ENCODE results near the gene UGT1A9.

DNA sequence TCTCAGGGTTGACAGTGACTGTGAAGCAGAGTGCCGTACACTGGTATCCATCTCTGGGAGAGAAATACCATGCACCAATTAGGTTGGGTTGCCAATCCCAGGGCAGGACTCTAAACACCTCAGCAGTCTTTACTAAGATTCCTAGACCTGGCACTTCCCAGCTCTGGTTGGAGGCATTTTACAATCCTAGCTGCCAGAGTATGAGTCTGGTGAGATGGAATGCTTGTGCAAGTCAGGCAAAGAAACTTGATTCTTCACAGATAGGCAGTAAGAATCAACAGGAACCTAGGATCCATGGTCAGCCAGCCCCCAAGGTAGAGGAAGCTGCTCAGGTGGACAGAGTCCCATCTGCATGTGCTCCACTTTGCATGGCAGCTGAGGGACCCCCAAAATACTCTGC is 35.0 kb downstream of the UGT1A9 start:
- TF ChIP-seq YY1 (IDR thresholded peaks at IDR 0.05; ENCODE audit: low read depth, low read length) (no peak), SMC3 (IDR thresholded peaks at IDR 0.05; ENCODE audit: borderline replicate concordance, low read length) (no peak), NFYB (IDR thresholded peaks at IDR 0.05; ENCODE audit: insufficient read depth, low read depth, low read length) (no peak), GATAD2B (conservative IDR thresholded peaks at IDR 0.05; ENCODE audit: low read depth) (no peak), HDAC2 (IDR thresholded peaks at IDR 0.05) (no peak), EZH2 (IDR thresholded peaks at IDR 0.05; ENCODE audit: borderline replicate concordance, control insufficient read depth, low read depth, low read length) (no peak), MXI1 (IDR thresholded peaks at IDR 0.05; ENCODE audit: low read depth, low read length) (no peak), PML (IDR thresholded peaks at IDR 0.05; ENCODE audit: low read length) (no peak), STAT1 (conservative IDR thresholded peaks at IDR 0.05) (no peak)
- TF ChIP-seq, protein P1, sequence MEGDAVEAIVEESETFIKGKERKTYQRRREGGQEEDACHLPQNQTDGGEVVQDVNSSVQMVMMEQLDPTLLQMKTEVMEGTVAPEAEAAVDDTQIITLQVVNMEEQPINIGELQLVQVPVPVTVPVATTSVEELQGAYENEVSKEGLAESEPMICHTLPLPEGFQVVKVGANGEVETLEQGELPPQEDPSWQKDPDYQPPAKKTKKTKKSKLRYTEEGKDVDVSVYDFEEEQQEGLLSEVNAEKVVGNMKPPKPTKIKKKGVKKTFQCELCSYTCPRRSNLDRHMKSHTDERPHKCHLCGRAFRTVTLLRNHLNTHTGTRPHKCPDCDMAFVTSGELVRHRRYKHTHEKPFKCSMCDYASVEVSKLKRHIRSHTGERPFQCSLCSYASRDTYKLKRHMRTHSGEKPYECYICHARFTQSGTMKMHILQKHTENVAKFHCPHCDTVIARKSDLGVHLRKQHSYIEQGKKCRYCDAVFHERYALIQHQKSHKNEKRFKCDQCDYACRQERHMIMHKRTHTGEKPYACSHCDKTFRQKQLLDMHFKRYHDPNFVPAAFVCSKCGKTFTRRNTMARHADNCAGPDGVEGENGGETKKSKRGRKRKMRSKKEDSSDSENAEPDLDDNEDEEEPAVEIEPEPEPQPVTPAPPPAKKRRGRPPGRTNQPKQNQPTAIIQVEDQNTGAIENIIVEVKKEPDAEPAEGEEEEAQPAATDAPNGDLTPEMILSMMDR (IDR thresholded peaks at IDR 0.05 in 2 of 3, conservative IDR thresholded peaks at IDR 0.05 in 1 of 3; ENCODE audit: control insufficient read depth in 2 of 3, extremely low read depth in 1 of 3, insufficient read depth in 1 of 3, low read depth in 3 of 3, low read length in 3 of 3) = no peak
- TF ChIP-seq, protein P2, sequence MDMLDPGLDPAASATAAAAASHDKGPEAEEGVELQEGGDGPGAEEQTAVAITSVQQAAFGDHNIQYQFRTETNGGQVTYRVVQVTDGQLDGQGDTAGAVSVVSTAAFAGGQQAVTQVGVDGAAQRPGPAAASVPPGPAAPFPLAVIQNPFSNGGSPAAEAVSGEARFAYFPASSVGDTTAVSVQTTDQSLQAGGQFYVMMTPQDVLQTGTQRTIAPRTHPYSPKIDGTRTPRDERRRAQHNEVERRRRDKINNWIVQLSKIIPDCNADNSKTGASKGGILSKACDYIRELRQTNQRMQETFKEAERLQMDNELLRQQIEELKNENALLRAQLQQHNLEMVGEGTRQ (IDR thresholded peaks at IDR 0.05; ENCODE audit: borderline replicate concordance, low read depth, low read length) = no peak
- TF ChIP-seq, protein P3, sequence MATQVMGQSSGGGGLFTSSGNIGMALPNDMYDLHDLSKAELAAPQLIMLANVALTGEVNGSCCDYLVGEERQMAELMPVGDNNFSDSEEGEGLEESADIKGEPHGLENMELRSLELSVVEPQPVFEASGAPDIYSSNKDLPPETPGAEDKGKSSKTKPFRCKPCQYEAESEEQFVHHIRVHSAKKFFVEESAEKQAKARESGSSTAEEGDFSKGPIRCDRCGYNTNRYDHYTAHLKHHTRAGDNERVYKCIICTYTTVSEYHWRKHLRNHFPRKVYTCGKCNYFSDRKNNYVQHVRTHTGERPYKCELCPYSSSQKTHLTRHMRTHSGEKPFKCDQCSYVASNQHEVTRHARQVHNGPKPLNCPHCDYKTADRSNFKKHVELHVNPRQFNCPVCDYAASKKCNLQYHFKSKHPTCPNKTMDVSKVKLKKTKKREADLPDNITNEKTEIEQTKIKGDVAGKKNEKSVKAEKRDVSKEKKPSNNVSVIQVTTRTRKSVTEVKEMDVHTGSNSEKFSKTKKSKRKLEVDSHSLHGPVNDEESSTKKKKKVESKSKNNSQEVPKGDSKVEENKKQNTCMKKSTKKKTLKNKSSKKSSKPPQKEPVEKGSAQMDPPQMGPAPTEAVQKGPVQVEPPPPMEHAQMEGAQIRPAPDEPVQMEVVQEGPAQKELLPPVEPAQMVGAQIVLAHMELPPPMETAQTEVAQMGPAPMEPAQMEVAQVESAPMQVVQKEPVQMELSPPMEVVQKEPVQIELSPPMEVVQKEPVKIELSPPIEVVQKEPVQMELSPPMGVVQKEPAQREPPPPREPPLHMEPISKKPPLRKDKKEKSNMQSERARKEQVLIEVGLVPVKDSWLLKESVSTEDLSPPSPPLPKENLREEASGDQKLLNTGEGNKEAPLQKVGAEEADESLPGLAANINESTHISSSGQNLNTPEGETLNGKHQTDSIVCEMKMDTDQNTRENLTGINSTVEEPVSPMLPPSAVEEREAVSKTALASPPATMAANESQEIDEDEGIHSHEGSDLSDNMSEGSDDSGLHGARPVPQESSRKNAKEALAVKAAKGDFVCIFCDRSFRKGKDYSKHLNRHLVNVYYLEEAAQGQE (IDR thresholded peaks at IDR 0.05; ENCODE audit: low read depth, low read length) = no peak
- TF ChIP-seq, protein P4, sequence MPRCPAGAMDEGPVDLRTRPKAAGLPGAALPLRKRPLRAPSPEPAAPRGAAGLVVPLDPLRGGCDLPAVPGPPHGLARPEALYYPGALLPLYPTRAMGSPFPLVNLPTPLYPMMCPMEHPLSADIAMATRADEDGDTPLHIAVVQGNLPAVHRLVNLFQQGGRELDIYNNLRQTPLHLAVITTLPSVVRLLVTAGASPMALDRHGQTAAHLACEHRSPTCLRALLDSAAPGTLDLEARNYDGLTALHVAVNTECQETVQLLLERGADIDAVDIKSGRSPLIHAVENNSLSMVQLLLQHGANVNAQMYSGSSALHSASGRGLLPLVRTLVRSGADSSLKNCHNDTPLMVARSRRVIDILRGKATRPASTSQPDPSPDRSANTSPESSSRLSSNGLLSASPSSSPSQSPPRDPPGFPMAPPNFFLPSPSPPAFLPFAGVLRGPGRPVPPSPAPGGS (IDR thresholded peaks at IDR 0.05; ENCODE audit: borderline replicate concordance, insufficient read depth, low read depth, low read length, poor library complexity, severe bottlenecking) = no peak
